BLaER1 treated with 17β-estradiol and CSF1 and Interleukin-3, amounts not matched to agents 10 nM and 100 nM (cell line): Measurements from ENCODE around the gene NBPF3.
"Not testable (repeated sequence)": the region's sequence is repeated elsewhere in the genome, so short reads cannot be mapped to it uniquely, and the experiment has no call there.

Experiments used
- H3K27ac ChIP-seq, 11 experiments: shearing (Covaris generic); formaldehyde crosslinking; 2 replicates each; pipeline ENCODE4 v1.8.1; 2022
- H3K27me3 ChIP-seq, 11 experiments: shearing (Covaris generic); formaldehyde crosslinking; 2 replicates each; pipeline ENCODE4 v1.8.1; 2022
- H3K36me3 ChIP-seq, 11 experiments: shearing (Covaris generic); formaldehyde crosslinking; 2 replicates each; pipeline ENCODE4 v1.8.1; 2022
- H3K4me1 ChIP-seq, 10 experiments: shearing (Covaris generic); formaldehyde crosslinking; 2 replicates each; pipeline ENCODE4 v1.8.1; 2022
- H3K4me2 ChIP-seq, 11 experiments: shearing (Covaris generic); formaldehyde crosslinking; 2 replicates each; pipeline ENCODE4 v1.8.1; 2022
- H3K4me3 ChIP-seq, 10 experiments: shearing (Covaris generic); formaldehyde crosslinking; 2 replicates each; pipeline ENCODE4 v1.8.1; 2022
- H3K9ac ChIP-seq, 11 experiments: shearing (Covaris generic); formaldehyde crosslinking; 2 replicates each; pipeline ENCODE4 v1.8.1; 2022
- H3K9me3 ChIP-seq, 11 experiments: shearing (Covaris generic); formaldehyde crosslinking; replicated peaks in 1 of 11; 2 replicates each; pipeline ENCODE4 v1.8.1; 2022
- H4K20me1 ChIP-seq, 11 experiments: shearing (Covaris generic); formaldehyde crosslinking; 2 replicates each; pipeline ENCODE4 v1.8.1; 2022
- Cebpa-rat ChIP-seq, 11 experiments: shearing (Covaris generic); IDR thresholded peaks; 2 replicates each; pipeline ENCODE4 v1.8.1; 2022

The NBPF3 gene

DNA sequence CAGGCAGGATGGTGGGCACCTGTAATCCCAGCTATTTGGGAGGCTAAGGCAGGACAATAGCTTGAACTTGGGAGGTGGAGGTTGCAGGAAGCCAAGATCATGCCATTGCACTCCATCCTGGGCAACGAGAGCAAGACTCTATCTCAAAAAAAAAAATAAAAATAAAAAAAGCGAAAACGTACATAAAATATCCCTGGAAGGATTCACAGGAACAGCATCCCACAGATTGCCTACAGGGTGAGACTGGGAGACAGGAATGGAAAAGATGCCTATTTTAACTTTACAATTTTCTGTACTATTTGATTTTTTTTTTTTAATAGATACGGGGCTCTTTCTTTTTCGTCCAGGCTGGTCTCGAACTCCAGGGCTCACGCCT lies 604 bp upstream of the NBPF3 start:
- TF ChIP-seq Cebpa-rat (IDR thresholded peaks at IDR 0.05), result no peak
- peak overlapping the region; percentile 37 to 72 (median 60) for H3K4me2 ChIP-seq
- H3K4me1 ChIP-seq, result peaks cover 0 to 12% (median 5%) of the 10 kb centered on the region in 10 experiments; a peak in 10 of 20 replicates
- H3K9me3 ChIP-seq, result peaks cover 0 to 5% (median 0%) of the 10 kb centered on the region in 11 experiments; a peak in 1 of 22 replicates
- no peaks in the 10 kb centered on the region for H3K36me3 ChIP-seq
- no peak overlapping the region for H3K27ac ChIP-seq
- H3K27me3 ChIP-seq, result peaks cover 27 to 58% (median 40%) of the 10 kb centered on the region in 11 experiments
- peak overlapping the region in 10 of 11 experiments; percentile 53 to 75 (median 67); a peak in 15 of 22 replicates for H3K9ac ChIP-seq
- peak overlapping the region; percentile 56 to 77 (median 66) for H3K4me3 ChIP-seq
- H4K20me1 ChIP-seq, result peaks cover 0 to 8% (median 0%) of the 10 kb centered on the region in 11 experiments; a peak in 1 of 22 replicates

GRCh38 chr1:21440630-21441125 lies 741 bp downstream of the NBPF3 start:
- Histone ChIP-seq H3K4me1 (peaks cover 0 to 15% (median 9%) of the 10 kb centered on the region in 10 experiments; a peak in 16 of 20 replicates), H4K20me1 (peaks cover 0 to 11% (median 0%) of the 10 kb centered on the region in 11 experiments; a peak in 1 of 22 replicates), H3K36me3 (peaks cover 0 to 11% (median 0%) of the 10 kb centered on the region in 11 experiments; a peak in 4 of 22 replicates), H3K27me3 (peaks cover 27 to 58% (median 40%) of the 10 kb centered on the region in 11 experiments), H3K4me3 (peak overlapping the region; percentile 56 to 77 (median 66)), H3K9ac (peak overlapping the region in 10 of 11 experiments; percentile 24 to 68 (median 54); a peak in 18 of 22 replicates), H3K4me2 (peak overlapping the region; percentile 46 to 85 (median 72))
- H3K9me3 ChIP-seq, H3K27ac ChIP-seq: not testable (repeated sequence)

GRCh38 chr1:21446647-21447046 lies 6.7 kb downstream of the NBPF3 start:
- not testable (repeated sequence) for H3K4me2 ChIP-seq, H4K20me1 ChIP-seq, H3K4me3 ChIP-seq, H3K27ac ChIP-seq, H3K9ac ChIP-seq, H3K9me3 ChIP-seq
- peaks cover 0 to 14% (median 7%) of the 10 kb centered on the region in 11 experiments; a peak in 16 of 22 replicates for H3K27me3 ChIP-seq
- H3K4me1 ChIP-seq, result peaks cover 0 to 23% (median 20%) of the 10 kb centered on the region in 10 experiments; a peak in 17 of 20 replicates
- peaks cover 0 to 13% (median 0%) of the 10 kb centered on the region in 11 experiments; a peak in 6 of 22 replicates for H3K36me3 ChIP-seq

GRCh38 chr1:21447311-21447710 lies 7.4 kb downstream of the NBPF3 start:
- Histone ChIP-seq H3K27ac (no peak overlapping the region), H3K4me1 (peaks cover 0 to 30% (median 20%) of the 10 kb centered on the region in 10 experiments; a peak in 17 of 20 replicates), H3K36me3 (peaks cover 0 to 13% (median 0%) of the 10 kb centered on the region in 11 experiments; a peak in 6 of 22 replicates), H3K4me2 (no peak overlapping the region), H3K9me3 (no peaks in the 10 kb centered on the region), H4K20me1 (peaks cover 0 to 4% (median 0%) of the 10 kb centered on the region in 11 experiments; a peak in 1 of 22 replicates), H3K9ac (no peak overlapping the region), H3K27me3 (peaks cover 0 to 7% (median under 1%) of the 10 kb centered on the region in 11 experiments; a peak in 6 of 22 replicates), H3K4me3 (no peak overlapping the region)
- TF ChIP-seq Cebpa-rat (IDR thresholded peaks at IDR 0.05), result no peak

- H3K4me3 ChIP-seq, result no peak overlapping the region
- no peaks in the 10 kb centered on the region for H3K9me3 ChIP-seq
- peak overlapping the region in 8 of 11 experiments; percentile 5 to 58 (median 36); a peak in 11 of 22 replicates for H3K4me2 ChIP-seq
- peaks cover 0 to 2% (median 0%) of the 10 kb centered on the region in 11 experiments; a peak in 1 of 22 replicates for H4K20me1 ChIP-seq
- H3K4me1 ChIP-seq, result peaks cover 22 to 56% (median 45%) of the 10 kb centered on the region in 10 experiments
- H3K36me3 ChIP-seq, result peaks cover 0 to 10% (median 0%) of the 10 kb centered on the region in 11 experiments; a peak in 6 of 22 replicates
- TF ChIP-seq Cebpa-rat (IDR thresholded peaks at IDR 0.05), result no peak
- no peak overlapping the region for H3K27ac ChIP-seq
- no peaks in the 10 kb centered on the region for H3K27me3 ChIP-seq
- H3K9ac ChIP-seq, result no peak overlapping the region
Observed at GRCh38 chr1:21449906-21450305, 10.0 kb downstream of the NBPF3 start.

GRCh38 chr1:21451212-21451611 lies 11.3 kb downstream of the NBPF3 start:
- H3K4me1 ChIP-seq, result peaks cover 23 to 52% (median 38%) of the 10 kb centered on the region in 10 experiments
- no peaks in the 10 kb centered on the region; a peak in 2 of 22 replicates for H3K36me3 ChIP-seq
- H3K4me3 ChIP-seq, result no peak overlapping the region
- no peaks in the 10 kb centered on the region for H3K9me3 ChIP-seq
- no peaks in the 10 kb centered on the region for H4K20me1 ChIP-seq
- H3K27me3 ChIP-seq, result no peaks in the 10 kb centered on the region
- no peak for TF ChIP-seq Cebpa-rat (IDR thresholded peaks at IDR 0.05)
- H3K27ac ChIP-seq, result no peak overlapping the region
- no peak overlapping the region for H3K4me2 ChIP-seq
- H3K9ac ChIP-seq, result no peak overlapping the region

GRCh38 chr1:21451981-21452411 lies 12.1 kb downstream of the NBPF3 start:
- Histone ChIP-seq H3K4me1 (peaks cover 23 to 51% (median 37%) of the 10 kb centered on the region in 10 experiments), H3K27me3 (no peaks in the 10 kb centered on the region), H3K4me2 (peak overlapping the region in 4 of 11 experiments; percentile 80 to 87 (median 84); a peak in 2 of 22 replicates), H3K27ac (no peak overlapping the region; a peak in 1 of 22 replicates), H3K9me3 (no peaks in the 10 kb centered on the region), H3K36me3 (no peaks in the 10 kb centered on the region; a peak in 2 of 22 replicates), H3K9ac (no peak overlapping the region), H3K4me3 (no peak overlapping the region), H4K20me1 (no peaks in the 10 kb centered on the region)
- TF ChIP-seq Cebpa-rat (IDR thresholded peaks at IDR 0.05), result no peak

GRCh38 chr1:21453964-21454614 lies 14.2 kb downstream of the NBPF3 start:
- Histone ChIP-seq H3K4me1 (peaks cover 23 to 51% (median 37%) of the 10 kb centered on the region in 10 experiments), H3K27ac (peak overlapping the region in 9 of 11 experiments; percentile 61 to 89 (median 84); a peak in 18 of 22 replicates), H3K4me2 (peak overlapping the region; percentile 54 to 89 (median 80)), H3K9ac (peak overlapping the region in 9 of 11 experiments; percentile 26 to 75 (median 64); a peak in 16 of 22 replicates), H3K4me3 (peak overlapping the region in 4 of 10 experiments; percentile 10 to 44 (median 21); a peak in 3 of 20 replicates)
- H3K27me3 ChIP-seq, H3K9me3 ChIP-seq, H4K20me1 ChIP-seq, H3K36me3 ChIP-seq: not testable (repeated sequence)

- not testable (repeated sequence) for H3K27me3 ChIP-seq, H3K9me3 ChIP-seq, H3K4me3 ChIP-seq, H3K36me3 ChIP-seq, H4K20me1 ChIP-seq
- Histone ChIP-seq H3K27ac (peak overlapping the region in 8 of 11 experiments; percentile 76 to 89 (median 86); a peak in 15 of 22 replicates), H3K4me2 (peak overlapping the region; percentile 54 to 89 (median 80); a peak in 20 of 22 replicates), H3K4me1 (peaks cover 23 to 45% (median 32%) of the 10 kb centered on the region in 10 experiments), H3K9ac (peak overlapping the region in 1 of 11 experiments; percentile 67; a peak in 1 of 22 replicates)
Observed at GRCh38 chr1:21454904-21455303, 15.0 kb downstream of the NBPF3 start.
